ENCODE data around the gene AXIN2.

The AXIN2 gene

DNA sequence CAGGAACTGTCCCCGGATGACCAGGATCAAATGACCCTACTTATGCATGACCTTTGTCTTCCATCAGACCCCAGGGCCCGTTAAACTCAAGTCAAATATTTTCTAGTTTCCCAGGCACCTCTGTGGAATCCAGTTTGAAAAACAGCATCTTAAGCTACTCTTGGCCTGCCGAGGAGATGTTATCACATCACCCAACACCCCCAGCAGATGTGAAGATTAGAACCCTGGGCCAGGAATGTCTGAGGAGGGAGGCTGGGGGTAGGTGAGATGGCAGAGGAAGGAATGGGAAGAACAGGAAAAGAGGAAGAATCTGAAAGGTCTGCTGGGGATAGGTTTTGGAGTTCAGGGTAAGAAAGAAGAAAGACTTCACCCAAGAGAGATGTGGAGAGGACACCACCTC, 79.2 kb downstream of the AXIN2 start:
- TF ChIP-seq POLR2AphosphoS5 (IDR thresholded peaks at IDR 0.05; ENCODE audit: low read depth) (no peak), SPI1 (IDR thresholded peaks at IDR 0.05; ENCODE audit: borderline replicate concordance, low read depth) (no peak), GABPA (IDR thresholded peaks at IDR 0.05; ENCODE audit: low read depth) (no peak)
- TF ChIP-seq, protein P1, sequence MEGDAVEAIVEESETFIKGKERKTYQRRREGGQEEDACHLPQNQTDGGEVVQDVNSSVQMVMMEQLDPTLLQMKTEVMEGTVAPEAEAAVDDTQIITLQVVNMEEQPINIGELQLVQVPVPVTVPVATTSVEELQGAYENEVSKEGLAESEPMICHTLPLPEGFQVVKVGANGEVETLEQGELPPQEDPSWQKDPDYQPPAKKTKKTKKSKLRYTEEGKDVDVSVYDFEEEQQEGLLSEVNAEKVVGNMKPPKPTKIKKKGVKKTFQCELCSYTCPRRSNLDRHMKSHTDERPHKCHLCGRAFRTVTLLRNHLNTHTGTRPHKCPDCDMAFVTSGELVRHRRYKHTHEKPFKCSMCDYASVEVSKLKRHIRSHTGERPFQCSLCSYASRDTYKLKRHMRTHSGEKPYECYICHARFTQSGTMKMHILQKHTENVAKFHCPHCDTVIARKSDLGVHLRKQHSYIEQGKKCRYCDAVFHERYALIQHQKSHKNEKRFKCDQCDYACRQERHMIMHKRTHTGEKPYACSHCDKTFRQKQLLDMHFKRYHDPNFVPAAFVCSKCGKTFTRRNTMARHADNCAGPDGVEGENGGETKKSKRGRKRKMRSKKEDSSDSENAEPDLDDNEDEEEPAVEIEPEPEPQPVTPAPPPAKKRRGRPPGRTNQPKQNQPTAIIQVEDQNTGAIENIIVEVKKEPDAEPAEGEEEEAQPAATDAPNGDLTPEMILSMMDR (IDR thresholded peaks at IDR 0.05; ENCODE audit: insufficient read depth, low read length): no peak
- TF ChIP-seq, protein P2, sequence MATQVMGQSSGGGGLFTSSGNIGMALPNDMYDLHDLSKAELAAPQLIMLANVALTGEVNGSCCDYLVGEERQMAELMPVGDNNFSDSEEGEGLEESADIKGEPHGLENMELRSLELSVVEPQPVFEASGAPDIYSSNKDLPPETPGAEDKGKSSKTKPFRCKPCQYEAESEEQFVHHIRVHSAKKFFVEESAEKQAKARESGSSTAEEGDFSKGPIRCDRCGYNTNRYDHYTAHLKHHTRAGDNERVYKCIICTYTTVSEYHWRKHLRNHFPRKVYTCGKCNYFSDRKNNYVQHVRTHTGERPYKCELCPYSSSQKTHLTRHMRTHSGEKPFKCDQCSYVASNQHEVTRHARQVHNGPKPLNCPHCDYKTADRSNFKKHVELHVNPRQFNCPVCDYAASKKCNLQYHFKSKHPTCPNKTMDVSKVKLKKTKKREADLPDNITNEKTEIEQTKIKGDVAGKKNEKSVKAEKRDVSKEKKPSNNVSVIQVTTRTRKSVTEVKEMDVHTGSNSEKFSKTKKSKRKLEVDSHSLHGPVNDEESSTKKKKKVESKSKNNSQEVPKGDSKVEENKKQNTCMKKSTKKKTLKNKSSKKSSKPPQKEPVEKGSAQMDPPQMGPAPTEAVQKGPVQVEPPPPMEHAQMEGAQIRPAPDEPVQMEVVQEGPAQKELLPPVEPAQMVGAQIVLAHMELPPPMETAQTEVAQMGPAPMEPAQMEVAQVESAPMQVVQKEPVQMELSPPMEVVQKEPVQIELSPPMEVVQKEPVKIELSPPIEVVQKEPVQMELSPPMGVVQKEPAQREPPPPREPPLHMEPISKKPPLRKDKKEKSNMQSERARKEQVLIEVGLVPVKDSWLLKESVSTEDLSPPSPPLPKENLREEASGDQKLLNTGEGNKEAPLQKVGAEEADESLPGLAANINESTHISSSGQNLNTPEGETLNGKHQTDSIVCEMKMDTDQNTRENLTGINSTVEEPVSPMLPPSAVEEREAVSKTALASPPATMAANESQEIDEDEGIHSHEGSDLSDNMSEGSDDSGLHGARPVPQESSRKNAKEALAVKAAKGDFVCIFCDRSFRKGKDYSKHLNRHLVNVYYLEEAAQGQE (IDR thresholded peaks at IDR 0.05; ENCODE audit: insufficient replicate concordance, low read depth): no peak
- Histone ChIP-seq H3K27me3 (ENCODE audit: insufficient read depth, poor library complexity, severe bottlenecking) (no peaks in the 10 kb centered on the region), H3K4me3 (replicated peaks; ENCODE audit: insufficient read depth, low read length) (no peak overlapping the region), H3K27ac (replicated peaks) (no peak overlapping the region)
- no peak for DNase-seq (ENCODE audit: low read depth in 1 of 2, low spot score in 1 of 2)

- Histone ChIP-seq H3K27ac (replicated peaks) (no peak overlapping the region), H3K27me3 (ENCODE audit: insufficient read depth, poor library complexity, severe bottlenecking) (no peaks in the 10 kb centered on the region), H3K4me3 (replicated peaks; ENCODE audit: insufficient read depth, low read length) (no peak overlapping the region)
- DNase-seq (ENCODE audit: low read depth in 1 of 2, low spot score in 1 of 2): no peak
- TF ChIP-seq, protein P2 (IDR thresholded peaks at IDR 0.05; ENCODE audit: insufficient replicate concordance, low read depth): no peak
- TF ChIP-seq GABPA (IDR thresholded peaks at IDR 0.05; ENCODE audit: low read depth) (no peak), SPI1 (IDR thresholded peaks at IDR 0.05; ENCODE audit: borderline replicate concordance, low read depth) (no peak), POLR2AphosphoS5 (IDR thresholded peaks at IDR 0.05; ENCODE audit: low read depth) (no peak)
- TF ChIP-seq, protein P1 (IDR thresholded peaks at IDR 0.05; ENCODE audit: insufficient read depth, low read length): no peak
Observed at GRCh38 chr17:65479282-65479681, 82.2 kb downstream of the AXIN2 start.
